Esophagus muscularis mucosa (tissue), 4 donors: ENCODE results near the gene INPP5F. TPM values are rescaled to one million over a fixed set of nuclear protein-coding genes. Genes with fewer than 3 reads are reported as not detected.

Experiments used
- DNase-seq: peaks from one replicate; pipeline ENCODE4 v3.0.0-alpha.2; 2017; ENCODE audit errors: extremely low spot score
- H3K27ac ChIP-seq, 4 donors: fragments of 200-600 bp; sonication (generic); replicated peaks in 1 of 4; 1 replicate in 3 of 4; 2 replicates in 1 of 4; pipeline ENCODE4 v1.5.1; 2016 to 2019; ENCODE audit warnings: mild to moderate bottlenecking in 1 of 4
- H3K27me3 ChIP-seq, 4 donors: fragments of 200-600 bp; sonication (generic); one replicate each; pipeline versions ENCODE4 v1.5.1 to v1.6.0; 2016 to 2019
- H3K36me3 ChIP-seq, 4 donors: fragments of 200-600 bp; sonication (generic); one replicate each; pipeline ENCODE4 v1.5.1; 2016 to 2019
- H3K4me1 ChIP-seq, 4 donors: fragments of 200-600 bp; sonication (generic); one replicate each; pipeline ENCODE4 v1.5.1; 2016 to 2019
- H3K4me3 ChIP-seq, 4 donors: fragments of 200-600 bp; sonication (generic); 1 replicate in 2 of 4; 2 replicates in 2 of 4; pipeline ENCODE4 v1.5.1; 2016 to 2019; ENCODE audit warnings: mild to moderate bottlenecking in 4 of 4, moderate library complexity in 1 of 4
- H3K9me3 ChIP-seq, 4 donors: fragments of 200-600 bp; sonication (generic); 1 replicate in 3 of 4; 2 replicates in 1 of 4; pipeline ENCODE4 v1.5.1; 2016 to 2019
- CTCF ChIP-seq, 3 experiments: fragments of 200-600 bp in 2 of 3; fragments of 450-650 bp in 1 of 3; sonication (generic) in 2 of 3; IDR thresholded peaks; one replicate each; pipeline ENCODE4 v1.5.1; 2017 to 2019; ENCODE audit warnings: antibody characterized with exemption in 3 of 3, mild to moderate bottlenecking in 2 of 3, moderate library complexity in 1 of 3
- EP300 ChIP-seq: sonication (generic); formaldehyde crosslinking; IDR thresholded peaks from one replicate; pipeline ENCODE4 v1.6.1; 2017; ENCODE audit warnings: antibody characterized with exemption
- POLR2A ChIP-seq: fragments of 450-650 bp; IDR thresholded peaks from one replicate; pipeline ENCODE4 v1.6.1; 2017; ENCODE audit warnings: antibody characterized with exemption, moderate library complexity, mild to moderate bottlenecking, low read depth
- POLR2AphosphoS5 ChIP-seq, 2 donors: sonication (generic); formaldehyde crosslinking; IDR thresholded peaks; one replicate each; pipeline ENCODE4 v1.6.1; 2017; ENCODE audit warnings: antibody characterized with exemption in 2 of 2
- WGBS: methylation state at CpG from one replicate; pipeline ENCODE4 v1.1.5; 2018; 5-methylcytosine and 5-hydroxymethylcytosine counted together
- intact Hi-C: fragments of 100-400 bp; cut with DNase I; formaldehyde crosslinking; loops from one replicate; pipeline ENCODE4 v1.15.1; 2023
- total RNA-seq, 4 donors: library from RNA; depleted of rRNA; stranded (reverse); fragments of >200 nt; gene quantifications; one replicate each; pipeline versions ENCODE4 v1.1.0 to v1.2.1, GENCODE V29; 2016

The INPP5F gene
- 10 to 100 TPM; 15.1 to 24.0 (median 19.0) TPM for total RNA-seq

- peaks cover 0 to 7% (median 0%) of the 10 kb centered on the region in 4 donors for H3K36me3 ChIP-seq
- 1% methylated on average over 31 of the region's 95 CpGs for WGBS
- no peak for TF ChIP-seq EP300
- TF ChIP-seq POLR2A: no peak
- TF ChIP-seq CTCF (IDR thresholded peaks at IDR 0.05): peak; percentile 18 to 38 (median 26)
- peak; percentile 2 to 61 for TF ChIP-seq POLR2AphosphoS5 (IDR thresholded peaks at IDR 0.05)
- peaks cover 28 to 45% (median 38%) of the 10 kb centered on the region in 4 donors for H3K4me1 ChIP-seq
- intact Hi-C loops: loop anchor here (5.0 kb wide), 2 partner anchors 39 to 129 kb away; partner anchors contain the start of gene TIAL1
- H3K9me3 ChIP-seq: no peaks in the 10 kb centered on the region
- peak; percentile 99 for DNase-seq
- peak within 1 kb of the TSS; percentile 69 to 97 (median 95) for H3K4me3 ChIP-seq
- H3K27me3 ChIP-seq: no peaks in the 10 kb centered on the region
- H3K27ac ChIP-seq: peak within 1 kb of the TSS; percentile 90 to 97 (median 96)
Measured at GRCh38 chr10:119725828-119726675, at the start of gene INPP5F. INPP5F (plus strand) TSS chr10:119726050; CDS start chr10:119726263, 213 bp downstream.

GRCh38 chr10:119677126-119677525, 48.7 kb upstream of the INPP5F start:
- peaks cover 36 to 60% (median 58%) of the 10 kb centered on the region in 4 donors for H3K36me3 ChIP-seq

GRCh38 chr10:119677904-119678755, 47.7 kb upstream of the INPP5F start:
- intact Hi-C loops: loop anchor here (10.0 kb wide), 1 partner anchor 473 kb away; the partner anchor contains the start of gene GRK5
- no peak for TF ChIP-seq POLR2A
- TF ChIP-seq EP300: no peak
- TF ChIP-seq CTCF (IDR thresholded peaks at IDR 0.05): no peak
- TF ChIP-seq POLR2AphosphoS5 (IDR thresholded peaks at IDR 0.05): no peak
- Histone ChIP-seq H3K27me3 (no peaks in the 10 kb centered on the region), H3K27ac (peak overlapping the region; percentile 70 to 74 (median 74)), H3K9me3 (no peaks in the 10 kb centered on the region), H3K36me3 (peaks cover 26 to 50% (median 48%) of the 10 kb centered on the region in 4 donors), H3K4me1 (peaks cover 40 to 46% (median 44%) of the 10 kb centered on the region in 4 donors), H3K4me3 (no peak overlapping the region)
- 91% methylated on average over 13 of the region's 13 CpGs for WGBS
- no peak for DNase-seq

More at GRCh38 chr10:119677126-119677525, 48.7 kb upstream of the INPP5F start:
- 93% methylated on average over 5 of the region's 6 CpGs for WGBS
- Histone ChIP-seq H3K27me3 (no peaks in the 10 kb centered on the region), H3K9me3 (no peaks in the 10 kb centered on the region), H3K27ac (no peak overlapping the region), H3K4me1 (peaks cover 35 to 43% (median 39%) of the 10 kb centered on the region in 4 donors), H3K4me3 (no peak overlapping the region)
- TF ChIP-seq POLR2AphosphoS5 (IDR thresholded peaks at IDR 0.05) (no peak), EP300 (no peak), POLR2A (no peak), CTCF (IDR thresholded peaks at IDR 0.05) (no peak)
- intact Hi-C loops: loop anchor here (10.0 kb wide), 1 partner anchor 472 kb away; the partner anchor contains the start of gene GRK5
- DNase-seq: no peak

- DNase-seq: no peak
- Histone ChIP-seq H3K27ac (peak overlapping the region; percentile 70 to 74 (median 74)), H3K4me3 (no peak overlapping the region), H3K9me3 (no peaks in the 10 kb centered on the region), H3K27me3 (no peaks in the 10 kb centered on the region), H3K4me1 (peaks cover 40 to 46% (median 44%) of the 10 kb centered on the region in 4 donors), H3K36me3 (peaks cover 13 to 37% (median 35%) of the 10 kb centered on the region in 4 donors)
- TF ChIP-seq CTCF (IDR thresholded peaks at IDR 0.05) (no peak), POLR2AphosphoS5 (IDR thresholded peaks at IDR 0.05) (no peak), POLR2A (no peak), EP300 (no peak)
- 85% methylated on average over 7 of the region's 7 CpGs for WGBS
- intact Hi-C loops: loop anchor here (10.0 kb wide), 1 partner anchor 475 kb away; the partner anchor contains the start of gene GRK5
Measured at GRCh38 chr10:119679480-119679829, 46.4 kb upstream of the INPP5F start.
